ENCODE results near the gene LCTL.

The LCTL gene

GRCh38 chr15:66588971-66589370 is 23.2 kb upstream of the LCTL start:
- no peaks in the 10 kb centered on the region for H3K9me3 ChIP-seq (ENCODE audit: low read length)
- H3K36me3 ChIP-seq (ENCODE audit: insufficient read depth, low read length): no peaks in the 10 kb centered on the region
- no peak overlapping the region for H3K4me3 ChIP-seq (ENCODE audit: low read depth in 1 of 2, low read length in 2 of 2)
- H3K9ac ChIP-seq (ENCODE audit: low read length): no peak overlapping the region
- H3K27ac ChIP-seq (ENCODE audit: low read depth, low read length): no peak overlapping the region
- no peaks in the 10 kb centered on the region for H3K4me1 ChIP-seq (ENCODE audit: insufficient read depth, low read length)
- H3K27me3 ChIP-seq (ENCODE audit: control insufficient read depth in 1 of 2, insufficient read depth in 2 of 2, low read length in 2 of 2): no peaks in the 10 kb centered on the region

- Histone ChIP-seq H3K4me3 (ENCODE audit: low read depth in 1 of 2, low read length in 2 of 2) (no peak overlapping the region), H3K36me3 (ENCODE audit: insufficient read depth, low read length) (no peaks in the 10 kb centered on the region), H3K4me1 (ENCODE audit: insufficient read depth, low read length) (no peaks in the 10 kb centered on the region), H3K9me3 (ENCODE audit: low read length) (no peaks in the 10 kb centered on the region), H3K27ac (ENCODE audit: low read depth, low read length) (no peak overlapping the region), H3K27me3 (ENCODE audit: control insufficient read depth in 1 of 2, insufficient read depth in 2 of 2, low read length in 2 of 2) (no peaks in the 10 kb centered on the region), H3K9ac (ENCODE audit: low read length) (no peak overlapping the region)
These were observed 22.7 kb upstream of the LCTL start for GRCh38 chr15:66588537-66588936.

GRCh38 chr15:66587749-66588148 is 22.0 kb upstream of the LCTL start:
- Histone ChIP-seq H3K9me3 (ENCODE audit: low read length) (no peaks in the 10 kb centered on the region), H3K27me3 (ENCODE audit: control insufficient read depth in 1 of 2, insufficient read depth in 2 of 2, low read length in 2 of 2) (no peaks in the 10 kb centered on the region), H3K4me1 (ENCODE audit: insufficient read depth, low read length) (no peaks in the 10 kb centered on the region), H3K27ac (ENCODE audit: low read depth, low read length) (no peak overlapping the region), H3K36me3 (ENCODE audit: insufficient read depth, low read length) (no peaks in the 10 kb centered on the region), H3K4me3 (ENCODE audit: low read depth in 1 of 2, low read length in 2 of 2) (no peak overlapping the region), H3K9ac (ENCODE audit: low read length) (no peak overlapping the region)

- Histone ChIP-seq H3K27me3 (ENCODE audit: control insufficient read depth in 1 of 2, insufficient read depth in 2 of 2, low read length in 2 of 2) (no peaks in the 10 kb centered on the region), H3K27ac (ENCODE audit: low read depth, low read length) (no peak overlapping the region), H3K4me3 (ENCODE audit: low read depth in 1 of 2, low read length in 2 of 2) (no peak overlapping the region), H3K4me1 (ENCODE audit: insufficient read depth, low read length) (no peaks in the 10 kb centered on the region), H3K9me3 (ENCODE audit: low read length) (no peaks in the 10 kb centered on the region), H3K36me3 (ENCODE audit: insufficient read depth, low read length) (no peaks in the 10 kb centered on the region), H3K9ac (ENCODE audit: low read length) (no peak overlapping the region)
These were observed 21.2 kb upstream of the LCTL start for GRCh38 chr15:66587020-66587419.

- H3K9me3 ChIP-seq (ENCODE audit: low read length): no peaks in the 10 kb centered on the region
- H3K4me1 ChIP-seq (ENCODE audit: insufficient read depth, low read length): no peaks in the 10 kb centered on the region
- H3K9ac ChIP-seq (ENCODE audit: low read length): no peak overlapping the region
- H3K36me3 ChIP-seq (ENCODE audit: insufficient read depth, low read length): no peaks in the 10 kb centered on the region
- no peak overlapping the region for H3K27ac ChIP-seq (ENCODE audit: low read depth, low read length)
- no peak overlapping the region for H3K4me3 ChIP-seq (ENCODE audit: low read depth in 1 of 2, low read length in 2 of 2)
- H3K27me3 ChIP-seq (ENCODE audit: control insufficient read depth in 1 of 2, insufficient read depth in 2 of 2, low read length in 2 of 2): no peaks in the 10 kb centered on the region
These were observed 20.6 kb upstream of the LCTL start for GRCh38 chr15:66586155-66586976.

- Histone ChIP-seq H3K36me3 (ENCODE audit: insufficient read depth, low read length) (no peaks in the 10 kb centered on the region), H3K4me1 (ENCODE audit: insufficient read depth, low read length) (no peaks in the 10 kb centered on the region), H3K4me3 (ENCODE audit: low read depth in 1 of 2, low read length in 2 of 2) (no peak overlapping the region), H3K9me3 (ENCODE audit: low read length) (no peaks in the 10 kb centered on the region), H3K27me3 (ENCODE audit: control insufficient read depth in 1 of 2, insufficient read depth in 2 of 2, low read length in 2 of 2) (no peaks in the 10 kb centered on the region), H3K27ac (ENCODE audit: low read depth, low read length) (no peak overlapping the region), H3K9ac (ENCODE audit: low read length) (no peak overlapping the region)
These were observed 16.3 kb upstream of the LCTL start for GRCh38 chr15:66581972-66582537.

GRCh38 chr15:66580643-66581042 is 14.8 kb upstream of the LCTL start:
- H3K9ac ChIP-seq (ENCODE audit: low read length): no peak overlapping the region
- no peaks in the 10 kb centered on the region for H3K27me3 ChIP-seq (ENCODE audit: control insufficient read depth in 1 of 2, insufficient read depth in 2 of 2, low read length in 2 of 2)
- H3K4me1 ChIP-seq (ENCODE audit: insufficient read depth, low read length): no peaks in the 10 kb centered on the region
- no peaks in the 10 kb centered on the region for H3K36me3 ChIP-seq (ENCODE audit: insufficient read depth, low read length)
- H3K9me3 ChIP-seq (ENCODE audit: low read length): no peaks in the 10 kb centered on the region
- no peak overlapping the region for H3K4me3 ChIP-seq (ENCODE audit: low read depth in 1 of 2, low read length in 2 of 2)
- no peak overlapping the region for H3K27ac ChIP-seq (ENCODE audit: low read depth, low read length)

GRCh38 chr15:66578286-66578875 is 12.6 kb upstream of the LCTL start:
- Histone ChIP-seq H3K4me3 (ENCODE audit: low read depth in 1 of 2, low read length in 2 of 2) (no peak overlapping the region), H3K36me3 (ENCODE audit: insufficient read depth, low read length) (no peaks in the 10 kb centered on the region), H3K9me3 (ENCODE audit: low read length) (no peaks in the 10 kb centered on the region), H3K27me3 (ENCODE audit: control insufficient read depth in 1 of 2, insufficient read depth in 2 of 2, low read length in 2 of 2) (no peaks in the 10 kb centered on the region), H3K9ac (ENCODE audit: low read length) (no peak overlapping the region), H3K4me1 (ENCODE audit: insufficient read depth, low read length) (no peaks in the 10 kb centered on the region), H3K27ac (ENCODE audit: low read depth, low read length) (no peak overlapping the region)

- Histone ChIP-seq H3K9me3 (ENCODE audit: low read length) (no peaks in the 10 kb centered on the region), H3K27me3 (ENCODE audit: control insufficient read depth in 1 of 2, insufficient read depth in 2 of 2, low read length in 2 of 2) (no peaks in the 10 kb centered on the region), H3K9ac (ENCODE audit: low read length) (no peak overlapping the region), H3K4me1 (ENCODE audit: insufficient read depth, low read length) (no peaks in the 10 kb centered on the region), H3K27ac (ENCODE audit: low read depth, low read length) (no peak overlapping the region), H3K36me3 (ENCODE audit: insufficient read depth, low read length) (no peaks in the 10 kb centered on the region), H3K4me3 (ENCODE audit: low read depth in 1 of 2, low read length in 2 of 2) (no peak overlapping the region)
These were observed 8.8 kb upstream of the LCTL start for GRCh38 chr15:66574596-66574950.

- no peaks in the 10 kb centered on the region for H3K36me3 ChIP-seq (ENCODE audit: insufficient read depth, low read length)
- H3K27ac ChIP-seq (ENCODE audit: low read depth, low read length): no peak overlapping the region
- no peaks in the 10 kb centered on the region for H3K9me3 ChIP-seq (ENCODE audit: low read length)
- H3K4me3 ChIP-seq (ENCODE audit: low read depth in 1 of 2, low read length in 2 of 2): no peak overlapping the region
- no peaks in the 10 kb centered on the region for H3K27me3 ChIP-seq (ENCODE audit: control insufficient read depth in 1 of 2, insufficient read depth in 2 of 2, low read length in 2 of 2)
- H3K4me1 ChIP-seq (ENCODE audit: insufficient read depth, low read length): no peaks in the 10 kb centered on the region
- no peak overlapping the region for H3K9ac ChIP-seq (ENCODE audit: low read length)
These were observed 8.2 kb upstream of the LCTL start for GRCh38 chr15:66573719-66574595.

GRCh38 chr15:66573348-66573718 is 7.5 kb upstream of the LCTL start:
- H3K27ac ChIP-seq (ENCODE audit: low read depth, low read length): no peak overlapping the region
- no peaks in the 10 kb centered on the region for H3K27me3 ChIP-seq (ENCODE audit: control insufficient read depth in 1 of 2, insufficient read depth in 2 of 2, low read length in 2 of 2)
- H3K9me3 ChIP-seq (ENCODE audit: low read length): no peaks in the 10 kb centered on the region
- no peak overlapping the region for H3K9ac ChIP-seq (ENCODE audit: low read length)
- no peaks in the 10 kb centered on the region for H3K4me1 ChIP-seq (ENCODE audit: insufficient read depth, low read length)
- no peak overlapping the region for H3K4me3 ChIP-seq (ENCODE audit: low read depth in 1 of 2, low read length in 2 of 2)
- H3K36me3 ChIP-seq (ENCODE audit: insufficient read depth, low read length): no peaks in the 10 kb centered on the region
